Endodermal cell (in vitro differentiated cells): Measurements from ENCODE around the gene SLC12A8. TPM values are rescaled to one million over a fixed set of nuclear protein-coding genes. Genes with fewer than 3 reads are reported as not detected.
A peak's percentile ranks its signal among the peaks of the same experiment; 100 is the strongest.

ENCODE experiments used
- DNase-seq: peaks from one replicate; pipeline ENCODE4 v3.0.0-alpha.2; 2017
- H3K27ac ChIP-seq: 2 replicates; pipeline ENCODE4 v1.5.1; 2013; ENCODE audit warnings: mild to moderate bottlenecking, low read depth, low read length, moderate library complexity
- H3K27me3 ChIP-seq: 2 replicates; pipeline ENCODE4 v1.6.1; 2013; ENCODE audit warnings: mild to moderate bottlenecking, low read length, moderate library complexity; ENCODE audit not compliant: insufficient read depth, control insufficient read depth, poor library complexity, severe bottlenecking
- H3K36me3 ChIP-seq: 2 replicates; pipeline ENCODE4 v1.7.0; 2013; ENCODE audit warnings: mild to moderate bottlenecking, low read length, moderate library complexity; ENCODE audit not compliant: control insufficient read depth, insufficient read depth
- H3K4me1 ChIP-seq: one replicate; pipeline ENCODE4 v1.7.0; 2013; ENCODE audit warnings: low read length; ENCODE audit not compliant: control insufficient read depth, insufficient read depth
- H3K4me3 ChIP-seq: 2 replicates; pipeline ENCODE4 v1.5.1; 2013; ENCODE audit warnings: mild to moderate bottlenecking, low read length, moderate library complexity
- H3K9ac ChIP-seq: 2 replicates; pipeline ENCODE4 v1.6.1; 2013; ENCODE audit warnings: mild to moderate bottlenecking, low read length, moderate library complexity; ENCODE audit not compliant: poor library complexity, severe bottlenecking; ENCODE audit errors: extremely low read depth
- H3K9me3 ChIP-seq: 2 replicates; pipeline ENCODE4 v1.6.1; 2013; ENCODE audit warnings: mild to moderate bottlenecking, low read length, moderate library complexity; ENCODE audit not compliant: control insufficient read depth
- H3K27ac Mint-ChIP-seq: 2 replicates; pipeline ENCODE4 v1.8.0; 2020; ENCODE audit warnings: mixed read lengths
- H3K27me3 Mint-ChIP-seq: 2 replicates; pipeline ENCODE4 v1.8.0; 2021; ENCODE audit warnings: mild to moderate bottlenecking, mixed read lengths; ENCODE audit not compliant: insufficient read depth
- H3K36me3 Mint-ChIP-seq: 2 replicates; pipeline ENCODE4 v1.8.0; 2020; ENCODE audit warnings: low read depth, mixed read lengths
- H3K4me1 Mint-ChIP-seq: 2 replicates; pipeline ENCODE4 v1.8.0; 2020; ENCODE audit warnings: mixed read lengths
- H3K4me3 Mint-ChIP-seq: 2 replicates; pipeline ENCODE4 v1.8.0; 2020; ENCODE audit warnings: mild to moderate bottlenecking, moderate library complexity, mixed read lengths
- H3K9me3 Mint-ChIP-seq: 2 replicates; pipeline ENCODE4 v1.8.0; 2020; ENCODE audit warnings: mild to moderate bottlenecking, mixed read lengths
- WGBS, 2 experiments: methylation state at CpG; one replicate each; pipeline versions ENCODE4 v1.1.5 to v1.1.7; 2013; ENCODE audit warnings: missing lambda C conversion rate in 2 of 2, mixed read lengths in 1 of 2; ENCODE audit not compliant: insufficient coverage in 1 of 2, insufficient read length in 1 of 2; 5-methylcytosine and 5-hydroxymethylcytosine counted together
- total RNA-seq, 2 donors: library from RNA; stranded (reverse); fragmentation: NEBNext Ultra II Directional in 1 of 2; extraction: Animal tissue kit (Norgen Biotek cat#: 25700) in 1 of 2; gene quantifications; 2 replicates in 1 of 2; 3 replicates in 1 of 2; pipeline ENCODE4 v1.2.1, GENCODE V29; 2021
- TF ChIP-seq, protein P1 (sequence below): fragments of 200-600 bp; sonication (generic); conservative IDR thresholded peaks from 2 replicates; pipeline ENCODE4 v1.5.0; 2021; ENCODE audit warnings: antibody characterized with exemption, mild to moderate bottlenecking

Gene SLC12A8
- total RNA-seq, 2 donors from 2014 or later = 17.3 to 18.6 TPM

DNA sequence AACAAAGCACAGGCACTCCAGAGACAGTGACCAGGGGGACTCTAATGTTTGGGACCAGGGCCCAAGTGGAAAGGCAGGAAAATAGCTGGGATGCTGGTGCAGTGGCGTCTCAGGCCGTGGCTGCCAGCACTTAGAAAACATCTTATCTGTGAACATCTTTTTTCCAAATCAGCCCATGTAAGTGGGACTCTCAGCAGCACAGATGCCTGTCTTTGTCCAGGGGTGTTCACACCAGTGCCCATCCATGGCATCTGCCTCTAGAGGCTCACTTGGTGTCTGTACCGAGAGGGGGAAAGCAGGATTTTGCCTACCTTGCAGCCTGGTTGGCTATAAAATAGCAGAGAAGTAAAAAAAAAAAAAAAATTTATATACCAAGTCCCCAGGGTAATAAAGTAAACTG lies 26.7 kb downstream of the SLC12A8 start:
- Histone ChIP-seq H3K4me1 (no peaks in the 10 kb centered on the region), H3K27me3 (no peaks in the 10 kb centered on the region), H3K4me3 (no peak overlapping the region), H3K36me3 (peaks cover 13% of the 10 kb centered on the region), H3K27ac (no peak overlapping the region), H3K9ac (no peak overlapping the region), H3K9me3 (peaks cover 7% of the 10 kb centered on the region)
- DNase-seq = peak; percentile 36
- Mint-ChIP-seq H3K36me3 (peaks cover 36% of the 10 kb centered on the region), H3K9me3 (no peaks in the 10 kb centered on the region), H3K4me3 (no peak overlapping the region), H3K27me3 (no peaks in the 10 kb centered on the region), H3K27ac (no peak overlapping the region), H3K4me1 (peaks cover 11% of the 10 kb centered on the region)
- TF ChIP-seq, protein P1, sequence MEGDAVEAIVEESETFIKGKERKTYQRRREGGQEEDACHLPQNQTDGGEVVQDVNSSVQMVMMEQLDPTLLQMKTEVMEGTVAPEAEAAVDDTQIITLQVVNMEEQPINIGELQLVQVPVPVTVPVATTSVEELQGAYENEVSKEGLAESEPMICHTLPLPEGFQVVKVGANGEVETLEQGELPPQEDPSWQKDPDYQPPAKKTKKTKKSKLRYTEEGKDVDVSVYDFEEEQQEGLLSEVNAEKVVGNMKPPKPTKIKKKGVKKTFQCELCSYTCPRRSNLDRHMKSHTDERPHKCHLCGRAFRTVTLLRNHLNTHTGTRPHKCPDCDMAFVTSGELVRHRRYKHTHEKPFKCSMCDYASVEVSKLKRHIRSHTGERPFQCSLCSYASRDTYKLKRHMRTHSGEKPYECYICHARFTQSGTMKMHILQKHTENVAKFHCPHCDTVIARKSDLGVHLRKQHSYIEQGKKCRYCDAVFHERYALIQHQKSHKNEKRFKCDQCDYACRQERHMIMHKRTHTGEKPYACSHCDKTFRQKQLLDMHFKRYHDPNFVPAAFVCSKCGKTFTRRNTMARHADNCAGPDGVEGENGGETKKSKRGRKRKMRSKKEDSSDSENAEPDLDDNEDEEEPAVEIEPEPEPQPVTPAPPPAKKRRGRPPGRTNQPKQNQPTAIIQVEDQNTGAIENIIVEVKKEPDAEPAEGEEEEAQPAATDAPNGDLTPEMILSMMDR = no peak
- 83% methylated on average over 3 of the region's 3 CpGs; no CpG with 5 or more reads in 1 of the 2 experiments for WGBS, 2 experiments

DNA sequence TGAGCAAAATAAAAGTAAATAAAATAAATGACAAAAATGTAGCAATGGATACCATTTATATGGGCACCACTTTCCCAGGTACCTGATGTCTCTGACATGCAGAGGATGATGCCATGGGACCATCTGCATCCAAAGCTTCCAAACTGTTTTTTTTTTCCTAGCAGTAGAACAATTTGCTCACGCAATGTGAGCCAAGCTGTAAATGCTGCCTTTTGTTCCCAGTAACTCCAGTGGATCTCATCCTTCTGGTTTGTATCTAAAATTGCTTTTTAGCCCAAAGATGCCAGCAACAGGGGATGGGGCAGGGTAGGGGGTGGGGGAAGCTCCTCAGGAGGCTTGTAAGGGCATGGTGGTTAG lies 32.7 kb downstream of the SLC12A8 start:
- H3K4me3 ChIP-seq = no peak overlapping the region
- no peaks in the 10 kb centered on the region for H3K36me3 ChIP-seq
- H3K27me3 Mint-ChIP-seq = no peaks in the 10 kb centered on the region
- H3K27me3 ChIP-seq = no peaks in the 10 kb centered on the region
- no peak overlapping the region for H3K9ac ChIP-seq
- H3K27ac ChIP-seq = no peak overlapping the region
- H3K4me1 ChIP-seq = no peaks in the 10 kb centered on the region
- H3K9me3 ChIP-seq = peaks cover under 1% of the 10 kb centered on the region
- WGBS, 2 experiments = 92% methylated on average over 1 of the region's 1 CpG
- H3K36me3 Mint-ChIP-seq = peaks cover 16% of the 10 kb centered on the region
- H3K9me3 Mint-ChIP-seq = no peaks in the 10 kb centered on the region
- DNase-seq = no peak
- no peak overlapping the region for H3K4me3 Mint-ChIP-seq
- no peaks in the 10 kb centered on the region for H3K4me1 Mint-ChIP-seq
- no peak overlapping the region for H3K27ac Mint-ChIP-seq
- TF ChIP-seq, protein P1 = no peak

DNA sequence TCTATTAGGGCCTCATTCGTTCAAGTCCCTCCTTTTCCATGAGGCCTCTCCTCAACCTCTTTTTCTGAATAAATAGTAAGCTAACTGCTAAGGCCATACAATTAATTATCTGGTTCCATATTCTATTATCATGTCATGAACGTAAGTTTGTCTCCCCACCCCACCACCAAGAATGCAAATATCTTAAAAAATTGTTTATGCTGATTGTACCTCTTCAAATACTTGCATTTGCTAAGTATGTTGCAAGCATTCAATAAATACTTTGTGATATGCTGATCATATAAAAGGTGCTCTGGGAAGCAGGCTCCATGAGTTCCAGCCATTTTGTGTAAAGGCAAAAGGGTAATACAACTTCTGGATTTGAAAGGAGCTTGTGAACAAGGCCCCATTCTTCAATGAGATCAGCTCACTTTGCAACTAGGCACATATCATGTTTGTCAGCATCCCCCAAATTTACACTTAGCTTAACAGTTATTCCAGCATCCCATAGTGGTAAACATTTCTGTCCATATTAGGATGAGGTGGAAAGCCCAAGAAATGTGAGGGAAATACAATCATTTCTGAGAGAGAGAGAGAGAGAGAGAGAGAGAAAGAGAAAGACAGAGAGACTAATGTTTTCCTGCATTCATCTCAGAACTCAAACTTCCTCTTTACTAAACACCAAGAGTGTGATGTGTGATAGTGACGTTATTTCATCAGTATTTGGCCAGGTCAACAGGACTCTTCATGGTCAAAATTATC lies 33.2 kb downstream of the SLC12A8 start:
- H3K4me1 Mint-ChIP-seq = no peaks in the 10 kb centered on the region
- no peak overlapping the region for H3K27ac ChIP-seq
- H3K4me3 Mint-ChIP-seq = no peak overlapping the region
- H3K4me1 ChIP-seq = no peaks in the 10 kb centered on the region
- peaks cover 6% of the 10 kb centered on the region for H3K9me3 ChIP-seq
- no peaks in the 10 kb centered on the region for H3K36me3 ChIP-seq
- peaks cover 16% of the 10 kb centered on the region for H3K36me3 Mint-ChIP-seq
- no peak overlapping the region for H3K9ac ChIP-seq
- no peaks in the 10 kb centered on the region for H3K27me3 ChIP-seq
- WGBS, 2 experiments = 89% methylated on average over 3 of the region's 3 CpGs; no CpG with 5 or more reads in 1 of the 2 experiments
- H3K27ac Mint-ChIP-seq = no peak overlapping the region
- peaks cover 5% of the 10 kb centered on the region for H3K9me3 Mint-ChIP-seq
- H3K4me3 ChIP-seq = no peak overlapping the region
- TF ChIP-seq, protein P1 = no peak
- no peak for DNase-seq
- no peaks in the 10 kb centered on the region for H3K27me3 Mint-ChIP-seq
